ENCODE results near the gene ENDOD1.

- no peak for TF ChIP-seq EZH2 (IDR thresholded peaks at IDR 0.05; ENCODE audit: low read length, unreplicated experiment)
- TF ChIP-seq, protein P1, sequence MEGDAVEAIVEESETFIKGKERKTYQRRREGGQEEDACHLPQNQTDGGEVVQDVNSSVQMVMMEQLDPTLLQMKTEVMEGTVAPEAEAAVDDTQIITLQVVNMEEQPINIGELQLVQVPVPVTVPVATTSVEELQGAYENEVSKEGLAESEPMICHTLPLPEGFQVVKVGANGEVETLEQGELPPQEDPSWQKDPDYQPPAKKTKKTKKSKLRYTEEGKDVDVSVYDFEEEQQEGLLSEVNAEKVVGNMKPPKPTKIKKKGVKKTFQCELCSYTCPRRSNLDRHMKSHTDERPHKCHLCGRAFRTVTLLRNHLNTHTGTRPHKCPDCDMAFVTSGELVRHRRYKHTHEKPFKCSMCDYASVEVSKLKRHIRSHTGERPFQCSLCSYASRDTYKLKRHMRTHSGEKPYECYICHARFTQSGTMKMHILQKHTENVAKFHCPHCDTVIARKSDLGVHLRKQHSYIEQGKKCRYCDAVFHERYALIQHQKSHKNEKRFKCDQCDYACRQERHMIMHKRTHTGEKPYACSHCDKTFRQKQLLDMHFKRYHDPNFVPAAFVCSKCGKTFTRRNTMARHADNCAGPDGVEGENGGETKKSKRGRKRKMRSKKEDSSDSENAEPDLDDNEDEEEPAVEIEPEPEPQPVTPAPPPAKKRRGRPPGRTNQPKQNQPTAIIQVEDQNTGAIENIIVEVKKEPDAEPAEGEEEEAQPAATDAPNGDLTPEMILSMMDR (conservative IDR thresholded peaks at IDR 0.05; ENCODE audit: low read depth, low read length), result no peak
Measured at GRCh38 chr11:95128602-95129001, 39.0 kb downstream of the ENDOD1 start.
